ENCODE data around the gene PDLIM3.

DNA sequence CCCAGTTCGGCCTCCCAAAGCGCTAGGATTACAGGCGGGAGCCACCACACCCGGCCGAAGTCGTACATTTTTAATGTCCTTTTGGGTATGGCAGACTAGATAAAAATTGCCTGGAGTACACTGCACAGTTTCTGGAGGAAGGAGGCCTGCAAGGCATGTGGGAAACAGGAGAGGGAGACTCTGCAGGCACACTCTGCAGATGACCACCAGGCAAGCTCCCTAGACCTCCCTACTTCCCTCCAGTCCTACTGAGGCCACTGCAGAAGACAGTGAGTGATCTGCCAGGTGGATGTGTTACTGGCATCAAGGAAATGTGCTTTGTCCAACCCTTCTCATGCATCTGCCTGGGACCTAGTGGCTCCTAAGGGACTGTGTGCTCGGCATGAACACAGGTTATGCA, 11.4 kb downstream of the PDLIM3 start:
- TF ChIP-seq, protein P1, sequence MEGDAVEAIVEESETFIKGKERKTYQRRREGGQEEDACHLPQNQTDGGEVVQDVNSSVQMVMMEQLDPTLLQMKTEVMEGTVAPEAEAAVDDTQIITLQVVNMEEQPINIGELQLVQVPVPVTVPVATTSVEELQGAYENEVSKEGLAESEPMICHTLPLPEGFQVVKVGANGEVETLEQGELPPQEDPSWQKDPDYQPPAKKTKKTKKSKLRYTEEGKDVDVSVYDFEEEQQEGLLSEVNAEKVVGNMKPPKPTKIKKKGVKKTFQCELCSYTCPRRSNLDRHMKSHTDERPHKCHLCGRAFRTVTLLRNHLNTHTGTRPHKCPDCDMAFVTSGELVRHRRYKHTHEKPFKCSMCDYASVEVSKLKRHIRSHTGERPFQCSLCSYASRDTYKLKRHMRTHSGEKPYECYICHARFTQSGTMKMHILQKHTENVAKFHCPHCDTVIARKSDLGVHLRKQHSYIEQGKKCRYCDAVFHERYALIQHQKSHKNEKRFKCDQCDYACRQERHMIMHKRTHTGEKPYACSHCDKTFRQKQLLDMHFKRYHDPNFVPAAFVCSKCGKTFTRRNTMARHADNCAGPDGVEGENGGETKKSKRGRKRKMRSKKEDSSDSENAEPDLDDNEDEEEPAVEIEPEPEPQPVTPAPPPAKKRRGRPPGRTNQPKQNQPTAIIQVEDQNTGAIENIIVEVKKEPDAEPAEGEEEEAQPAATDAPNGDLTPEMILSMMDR (IDR thresholded peaks at IDR 0.05) = no peak
- TF ChIP-seq TAF1 (IDR thresholded peaks at IDR 0.05; ENCODE audit: borderline replicate concordance, low read depth, low read length) (no peak), POLR2AphosphoS5 (IDR thresholded peaks at IDR 0.05; ENCODE audit: low read depth, low read length) (no peak), RAD21 (IDR thresholded peaks at IDR 0.05; ENCODE audit: low read length) (no peak), EZH2phosphoT487 (IDR thresholded peaks at IDR 0.05; ENCODE audit: borderline replicate concordance, low read depth) (no peak), MXI1 (IDR thresholded peaks at IDR 0.05; ENCODE audit: low read depth, low read length) (no peak), EP300 (IDR thresholded peaks at IDR 0.05; ENCODE audit: borderline replicate concordance in 1 of 2, low read depth in 1 of 2, low read length in 1 of 2) (no peak), CHD2 (IDR thresholded peaks at IDR 0.05; ENCODE audit: low read length, partially characterized antibody) (no peak), JUND (IDR thresholded peaks at IDR 0.05) (no peak)
- TF ChIP-seq, protein P2, sequence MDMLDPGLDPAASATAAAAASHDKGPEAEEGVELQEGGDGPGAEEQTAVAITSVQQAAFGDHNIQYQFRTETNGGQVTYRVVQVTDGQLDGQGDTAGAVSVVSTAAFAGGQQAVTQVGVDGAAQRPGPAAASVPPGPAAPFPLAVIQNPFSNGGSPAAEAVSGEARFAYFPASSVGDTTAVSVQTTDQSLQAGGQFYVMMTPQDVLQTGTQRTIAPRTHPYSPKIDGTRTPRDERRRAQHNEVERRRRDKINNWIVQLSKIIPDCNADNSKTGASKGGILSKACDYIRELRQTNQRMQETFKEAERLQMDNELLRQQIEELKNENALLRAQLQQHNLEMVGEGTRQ (IDR thresholded peaks at IDR 0.05; ENCODE audit: borderline replicate concordance, low read depth, low read length) = no peak
